Cardiac muscle cell (in vitro differentiated cells and primary cell): ENCODE measurements around the gene GYPC. TPM values are rescaled to one million over a fixed set of nuclear protein-coding genes. Genes with fewer than 3 reads are reported as not detected.

ENCODE experiments used
- DNase-seq, 2 donors: peaks; one replicate each; pipeline versions ENCODE4 v3.0.0 to v3.0.0-alpha.2; 2010 to 2017; ENCODE audit warnings: low read depth in 1 of 2, low spot score in 1 of 2
- H3K27ac ChIP-seq: fragments of 200-600 bp; sonication (generic); 2 replicates; pipeline ENCODE4 v1.5.1; 2016
- H3K27me3 ChIP-seq: fragments of 200-600 bp; sonication (generic); 2 replicates; pipeline ENCODE4 v1.6.0; 2016; ENCODE audit warnings: control low read depth
- H3K36me3 ChIP-seq: fragments of 200-600 bp; sonication (generic); 2 replicates; pipeline ENCODE4 v1.5.1; 2016; ENCODE audit warnings: control low read depth
- H3K4me1 ChIP-seq: fragments of 200-600 bp; sonication (generic); 2 replicates; pipeline ENCODE4 v1.8.1; 2017; ENCODE audit warnings: low read depth, mild to moderate bottlenecking, mixed run types
- H3K4me3 ChIP-seq: fragments of 200-600 bp; sonication (generic); 2 replicates; pipeline ENCODE4 v1.5.1; 2016; ENCODE audit warnings: mild to moderate bottlenecking
- H3K9me3 ChIP-seq: fragments of 200-600 bp; sonication (generic); 2 replicates; pipeline ENCODE4 v1.5.1; 2017; ENCODE audit warnings: low read depth, mild to moderate bottlenecking, control low read depth
- CTCF ChIP-seq: IDR thresholded peaks from 2 replicates; pipeline ENCODE4 v1.5.1; 2012; ENCODE audit warnings: low read depth, mild to moderate bottlenecking, low read length
- polyA plus RNA-seq: library from polyadenylated mRNA; unstranded; fragments of >200 nt; fragmentation: Nextera tagmentation; extraction: Ambion mirVana; gene quantifications from 2 replicates; pipeline ENCODE4 v1.2.1, GENCODE V29; 2016
- total RNA-seq: library from RNA; depleted of rRNA; stranded (reverse); fragments of >200 nt; gene quantifications from 2 replicates; pipeline ENCODE4 v1.2.3, GENCODE V29; 2016

The GYPC gene
- total and polyA plus RNA-seq, 2 experiments from 2014 or later = 45.6 to 69.7 TPM

GRCh38 chr2:126732682-126733245 is 76.8 kb downstream of the GYPC start:
- Histone ChIP-seq H3K36me3 (no peaks in the 10 kb centered on the region), H3K4me3 (no peak overlapping the region), H3K27me3 (no peaks in the 10 kb centered on the region), H3K4me1 (no peaks in the 10 kb centered on the region), H3K9me3 (no peaks in the 10 kb centered on the region), H3K27ac (no peak overlapping the region)
- DNase-seq = no peak
- TF ChIP-seq CTCF = no peak

- Histone ChIP-seq H3K4me3 (no peak overlapping the region), H3K36me3 (no peaks in the 10 kb centered on the region), H3K9me3 (no peaks in the 10 kb centered on the region), H3K4me1 (no peaks in the 10 kb centered on the region), H3K27me3 (no peaks in the 10 kb centered on the region), H3K27ac (no peak overlapping the region)
- no peak for TF ChIP-seq CTCF
- no peak for DNase-seq
Observed at GRCh38 chr2:126733795-126734194, 77.8 kb downstream of the GYPC start.

- Histone ChIP-seq H3K4me1 (no peaks in the 10 kb centered on the region), H3K27ac (no peak overlapping the region), H3K36me3 (no peaks in the 10 kb centered on the region), H3K4me3 (no peak overlapping the region), H3K9me3 (no peaks in the 10 kb centered on the region), H3K27me3 (no peaks in the 10 kb centered on the region)
- no peak for TF ChIP-seq CTCF
- DNase-seq = peak in 1 of 2 donors; percentile 77
Observed at GRCh38 chr2:126736133-126736874, 80.3 kb downstream of the GYPC start.

GRCh38 chr2:126739141-126739540 is 83.2 kb downstream of the GYPC start:
- TF ChIP-seq CTCF = no peak
- no peaks in the 10 kb centered on the region for H3K9me3 ChIP-seq
- no peaks in the 10 kb centered on the region for H3K27me3 ChIP-seq
- H3K27ac ChIP-seq = no peak overlapping the region
- no peaks in the 10 kb centered on the region for H3K36me3 ChIP-seq
- no peaks in the 10 kb centered on the region for H3K4me1 ChIP-seq
- DNase-seq = peak in 1 of 2 donors; percentile 1
- no peak overlapping the region for H3K4me3 ChIP-seq

- Histone ChIP-seq H3K9me3 (no peaks in the 10 kb centered on the region), H3K27me3 (no peaks in the 10 kb centered on the region), H3K4me1 (no peaks in the 10 kb centered on the region), H3K27ac (no peak overlapping the region), H3K36me3 (no peaks in the 10 kb centered on the region), H3K4me3 (no peak overlapping the region)
- no peak for DNase-seq
- TF ChIP-seq CTCF = no peak
Observed at GRCh38 chr2:126744640-126745039, 88.7 kb downstream of the GYPC start.

Other genes starting within 250 kb of the GYPC start
- not detected in 2 replicates for gene TEX51, start 242.7 kb downstream of the GYPC start, total RNA-seq
- gene TEX51, start 242.7 kb downstream of the GYPC start, polyA plus RNA-seq = not detected in 2 replicates